ENCODE data around the gene SLC6A6.

Gene SLC6A6

DNA sequence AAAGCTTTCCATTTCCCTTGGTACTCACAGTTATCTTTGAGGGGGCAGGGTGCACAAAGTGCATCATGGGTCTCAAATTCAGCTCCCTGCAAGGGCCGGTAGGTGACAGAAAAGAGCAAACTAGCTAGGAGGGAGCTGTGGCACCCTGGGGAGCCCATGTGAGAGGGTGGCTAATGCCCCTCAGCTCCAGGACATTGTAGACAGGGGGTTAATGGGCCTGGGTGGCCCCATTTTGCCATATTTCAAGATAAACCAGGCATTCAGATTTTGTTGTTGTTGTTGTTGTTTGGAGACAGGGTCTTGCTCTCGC is 3.7 kb upstream of the SLC6A6 start:
- no peak for TF ChIP-seq GATA2 (IDR thresholded peaks at IDR 0.05; ENCODE audit: low read depth, low read length)
- no peak for TF ChIP-seq GATA3 (IDR thresholded peaks at IDR 0.05; ENCODE audit: low read depth, low read length)

DNA sequence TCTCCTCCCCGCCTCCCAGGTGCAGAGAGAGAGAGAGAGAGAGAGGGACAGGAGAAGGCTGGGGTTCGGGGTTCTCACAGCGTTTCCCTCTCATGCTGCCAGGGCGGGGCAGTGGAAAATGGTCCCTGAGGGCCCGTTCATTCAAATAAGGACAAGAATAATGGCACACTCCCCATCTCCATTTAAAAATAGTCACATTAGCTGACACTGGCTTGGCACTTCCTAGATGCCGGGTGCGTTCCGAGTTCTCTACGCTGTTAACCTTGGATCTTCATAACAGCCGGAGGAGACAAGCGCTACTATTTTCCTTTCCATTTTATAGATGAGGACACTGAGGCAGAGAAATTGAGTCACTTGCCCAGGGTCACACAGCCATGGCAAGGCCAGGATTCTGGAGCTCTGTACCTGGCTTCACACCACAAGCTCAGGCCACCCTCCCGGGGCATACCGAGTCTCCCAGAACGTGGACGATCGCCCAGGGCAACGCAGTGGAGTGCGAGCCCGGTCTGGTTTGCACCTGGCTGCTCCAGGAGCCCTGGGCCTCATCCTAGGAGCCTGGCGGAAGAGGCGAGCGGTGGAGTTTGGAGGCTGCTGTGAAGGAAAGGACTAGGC is 608 bp upstream of the SLC6A6 start:
- no peak for TF ChIP-seq GATA2 (IDR thresholded peaks at IDR 0.05; ENCODE audit: low read depth, low read length)
- TF ChIP-seq GATA3 (IDR thresholded peaks at IDR 0.05; ENCODE audit: low read depth, low read length): no peak

DNA sequence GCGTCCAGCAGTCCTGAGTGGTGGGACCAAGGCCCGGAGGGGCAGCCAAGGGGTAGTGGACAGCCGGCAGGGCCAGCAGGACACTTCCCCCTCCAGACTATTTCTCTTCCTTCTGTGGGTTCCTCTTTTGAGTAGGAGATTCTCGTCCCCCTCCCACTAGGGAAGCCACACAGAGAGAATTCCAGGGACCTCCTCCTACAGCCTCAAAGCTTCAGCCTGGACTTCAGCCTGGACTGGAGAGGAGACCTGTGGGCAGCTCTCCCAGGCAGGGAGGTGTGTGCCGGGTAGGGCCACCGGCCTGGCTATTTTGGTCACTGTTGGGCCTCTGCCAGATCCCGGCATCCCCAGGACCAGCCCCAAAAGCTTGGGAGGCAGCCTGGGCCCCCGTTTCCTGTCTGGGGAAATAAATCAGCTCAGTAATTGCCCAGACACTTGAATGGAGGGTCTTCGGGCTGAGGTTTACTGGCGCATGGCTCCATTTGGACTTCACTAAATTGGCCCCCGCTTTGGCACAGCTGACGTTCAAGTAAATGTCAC is 1.3 kb downstream of the SLC6A6 start:
- TF ChIP-seq GATA3 (IDR thresholded peaks at IDR 0.05; ENCODE audit: low read depth, low read length) (no peak), GATA2 (IDR thresholded peaks at IDR 0.05; ENCODE audit: low read depth, low read length) (no peak)

DNA sequence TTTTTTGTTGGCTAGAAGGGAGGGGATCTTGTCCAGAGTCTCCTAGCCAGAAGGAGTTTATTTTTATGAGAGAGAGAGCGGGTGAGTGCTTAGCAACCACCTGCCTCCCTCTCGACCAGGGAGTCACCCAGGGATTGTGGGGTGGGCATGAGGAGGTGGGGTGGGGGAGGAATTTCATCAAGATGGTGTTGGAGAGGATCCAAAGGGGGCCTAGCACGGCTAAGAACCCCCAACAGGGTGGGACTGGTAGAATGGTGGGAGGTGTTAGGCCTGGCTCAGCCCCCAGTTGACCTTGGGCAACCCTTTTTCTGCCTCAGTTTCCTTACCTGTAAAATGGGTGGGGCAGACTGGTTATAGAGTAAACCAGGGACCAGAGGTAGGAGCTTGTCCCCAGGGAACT is 1.8 kb downstream of the SLC6A6 start:
- TF ChIP-seq GATA2 (IDR thresholded peaks at IDR 0.05; ENCODE audit: low read depth, low read length) (no peak), GATA3 (IDR thresholded peaks at IDR 0.05; ENCODE audit: low read depth, low read length) (no peak)

DNA sequence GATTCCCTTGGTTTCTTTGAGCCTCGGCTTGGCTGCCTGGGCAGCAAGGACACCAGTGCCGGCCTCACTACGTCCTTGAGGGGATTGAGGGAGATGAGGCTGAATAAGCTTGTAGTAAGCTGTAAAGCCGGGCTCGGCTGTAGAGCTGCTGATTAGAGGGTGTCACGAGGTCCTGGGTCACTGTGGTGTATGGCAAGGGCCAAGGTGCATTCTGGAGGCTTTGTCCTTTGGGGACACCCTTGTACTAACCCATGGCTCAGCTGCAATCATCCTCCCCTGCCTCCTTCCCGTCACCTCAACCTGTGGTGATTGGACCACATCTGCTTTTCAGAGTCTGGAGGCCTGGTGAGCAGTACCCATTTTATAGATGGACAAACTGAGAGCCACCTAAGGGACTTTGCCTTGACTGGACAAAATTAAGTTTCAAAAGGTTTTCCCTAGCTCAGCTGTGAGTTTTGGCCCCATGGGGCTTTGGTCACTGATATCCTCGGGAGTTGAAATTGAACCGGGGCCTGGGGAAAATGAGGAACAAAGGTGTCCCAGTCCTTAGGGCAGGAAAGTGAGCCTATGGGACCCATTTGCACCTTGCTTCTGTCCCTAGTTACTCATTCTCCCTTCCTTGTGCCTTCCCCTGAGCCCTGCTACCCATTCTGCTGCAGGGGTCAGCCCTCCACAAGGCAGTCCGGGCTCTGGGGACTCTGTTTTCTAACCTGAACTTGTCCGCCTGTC is 2.4 kb downstream of the SLC6A6 start:
- TF ChIP-seq GATA3 (IDR thresholded peaks at IDR 0.05; ENCODE audit: low read depth, low read length) (no peak), GATA2 (IDR thresholded peaks at IDR 0.05; ENCODE audit: low read depth, low read length) (no peak)

DNA sequence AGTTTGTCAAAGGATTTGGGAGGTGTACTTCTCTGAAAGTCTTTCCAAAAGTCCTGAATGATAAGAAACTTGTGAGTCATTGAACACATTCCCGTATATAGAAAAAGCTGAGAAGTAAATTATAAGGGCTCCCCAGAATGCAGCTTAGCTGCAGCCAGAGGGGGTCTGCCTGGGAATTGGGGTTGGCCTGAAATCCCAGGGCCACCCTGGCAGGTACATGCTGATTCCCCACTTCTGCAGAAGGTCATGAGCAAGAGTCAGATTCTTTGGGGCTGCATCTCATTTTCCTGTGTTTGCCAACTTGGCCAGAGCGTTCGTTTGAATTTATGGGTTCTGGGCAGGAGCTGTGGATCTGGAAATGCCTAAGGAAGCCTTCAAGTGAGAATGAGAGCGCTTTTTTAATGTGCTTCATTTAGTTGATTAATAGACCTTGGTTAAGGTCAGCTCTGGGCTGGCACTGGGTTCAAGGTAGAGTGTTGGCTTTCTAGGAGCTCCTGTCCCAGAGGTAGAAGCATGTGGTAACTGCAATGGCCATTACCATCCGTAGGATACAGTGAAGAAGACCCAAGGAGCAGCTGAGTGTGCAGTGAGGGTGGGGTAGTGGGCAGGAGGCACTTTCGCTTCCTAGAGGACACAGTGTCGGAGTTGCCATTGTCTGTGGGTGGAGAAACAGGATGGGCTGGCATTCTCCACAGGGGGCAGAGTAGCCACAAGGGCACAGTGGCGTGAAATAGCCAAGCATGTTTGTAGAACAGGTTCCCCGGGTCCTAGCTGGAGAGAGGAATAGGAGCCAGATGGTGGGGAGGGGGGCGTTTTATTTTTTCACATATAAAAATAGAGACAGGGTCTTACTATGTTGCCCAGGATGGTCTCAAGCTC is 3.2 kb downstream of the SLC6A6 start:
- TF ChIP-seq GATA2 (IDR thresholded peaks at IDR 0.05; ENCODE audit: low read depth, low read length) (no peak), GATA3 (IDR thresholded peaks at IDR 0.05; ENCODE audit: low read depth, low read length) (no peak)

DNA sequence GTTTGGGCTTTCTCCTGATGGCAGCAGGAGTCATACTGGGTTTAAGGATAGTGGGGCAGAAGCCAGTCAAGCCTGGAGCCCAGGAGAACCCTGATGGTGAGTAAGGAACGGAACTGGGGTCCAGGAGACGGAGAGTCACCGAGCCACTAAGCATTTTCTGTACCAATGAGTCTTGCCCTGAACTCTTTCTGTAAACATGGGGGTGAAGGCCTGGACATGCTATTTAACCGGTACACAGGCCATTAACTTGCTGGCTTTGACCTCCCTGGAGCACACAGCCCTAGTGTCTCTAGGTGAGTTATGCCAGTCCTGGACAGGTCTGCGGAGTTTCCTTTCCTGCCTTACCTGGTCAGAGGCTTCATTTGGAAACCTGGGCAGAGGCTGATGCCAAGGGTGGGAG is 3.9 kb downstream of the SLC6A6 start:
- TF ChIP-seq GATA3 (IDR thresholded peaks at IDR 0.05; ENCODE audit: low read depth, low read length) (no peak), GATA2 (IDR thresholded peaks at IDR 0.05; ENCODE audit: low read depth, low read length) (no peak)

DNA sequence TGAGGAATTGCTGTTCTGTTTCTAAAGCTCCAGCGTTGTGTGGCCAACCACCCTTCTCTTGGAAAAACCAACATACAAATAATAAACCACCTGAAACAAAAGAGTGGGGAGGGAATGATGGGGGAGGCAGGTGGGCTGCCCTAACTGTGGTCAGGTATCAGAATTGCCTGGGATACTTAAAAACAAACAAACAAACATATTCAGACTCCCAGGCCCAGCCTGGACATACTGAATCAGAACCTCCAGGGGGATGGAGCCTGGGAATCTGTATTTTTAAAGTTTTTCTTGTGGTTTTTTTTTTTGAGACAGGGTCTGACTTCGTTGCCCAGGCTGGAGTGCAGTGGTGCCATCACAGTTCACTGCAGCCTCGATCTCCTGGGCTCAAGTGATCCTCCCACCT is 4.4 kb downstream of the SLC6A6 start:
- TF ChIP-seq GATA2 (IDR thresholded peaks at IDR 0.05; ENCODE audit: low read depth, low read length) (no peak), GATA3 (IDR thresholded peaks at IDR 0.05; ENCODE audit: low read depth, low read length) (no peak)

DNA sequence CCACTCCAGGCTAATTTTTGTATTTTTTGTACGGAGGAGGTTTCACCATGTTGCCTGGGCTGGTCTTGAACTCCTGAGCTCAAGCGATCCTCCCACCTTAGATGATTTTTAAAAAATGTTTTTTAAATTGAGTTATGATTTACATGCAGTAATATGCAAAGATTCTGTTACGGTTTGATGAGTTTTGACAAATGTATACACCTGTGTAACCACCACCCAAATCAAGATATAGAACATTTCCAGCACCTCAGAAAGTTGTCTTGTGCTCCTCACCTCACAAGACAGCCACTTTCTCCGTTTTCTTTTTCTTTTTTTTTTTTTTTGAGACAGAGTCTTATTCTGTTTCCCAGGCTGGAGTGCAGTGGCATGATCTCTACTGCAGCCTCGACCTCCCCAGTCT is 4.8 kb downstream of the SLC6A6 start:
- TF ChIP-seq GATA2 (IDR thresholded peaks at IDR 0.05; ENCODE audit: low read depth, low read length) (no peak), GATA3 (IDR thresholded peaks at IDR 0.05; ENCODE audit: low read depth, low read length) (no peak)

DNA sequence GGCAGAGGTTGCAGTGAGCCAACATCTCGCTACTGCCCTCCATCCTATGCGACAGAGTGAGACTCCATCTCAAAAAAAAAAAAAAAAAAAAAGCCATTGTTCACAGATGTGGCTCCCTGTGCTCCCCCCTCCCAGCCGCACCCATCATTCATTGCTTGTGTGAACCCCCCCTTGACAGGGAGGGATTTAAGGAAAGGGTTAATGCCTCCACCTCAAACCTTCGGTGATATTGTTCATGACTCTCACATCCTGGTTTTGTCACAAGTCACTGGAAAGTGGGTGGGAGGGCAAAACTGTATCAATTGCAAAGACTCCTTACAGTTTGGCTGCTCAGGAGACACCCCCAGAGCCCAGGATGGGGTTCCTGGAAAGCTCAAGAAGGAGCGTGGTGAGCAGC is 7.7 kb downstream of the SLC6A6 start:
- TF ChIP-seq GATA3 (IDR thresholded peaks at IDR 0.05; ENCODE audit: low read depth, low read length): no peak
- no peak for TF ChIP-seq GATA2 (IDR thresholded peaks at IDR 0.05; ENCODE audit: low read depth, low read length)

DNA sequence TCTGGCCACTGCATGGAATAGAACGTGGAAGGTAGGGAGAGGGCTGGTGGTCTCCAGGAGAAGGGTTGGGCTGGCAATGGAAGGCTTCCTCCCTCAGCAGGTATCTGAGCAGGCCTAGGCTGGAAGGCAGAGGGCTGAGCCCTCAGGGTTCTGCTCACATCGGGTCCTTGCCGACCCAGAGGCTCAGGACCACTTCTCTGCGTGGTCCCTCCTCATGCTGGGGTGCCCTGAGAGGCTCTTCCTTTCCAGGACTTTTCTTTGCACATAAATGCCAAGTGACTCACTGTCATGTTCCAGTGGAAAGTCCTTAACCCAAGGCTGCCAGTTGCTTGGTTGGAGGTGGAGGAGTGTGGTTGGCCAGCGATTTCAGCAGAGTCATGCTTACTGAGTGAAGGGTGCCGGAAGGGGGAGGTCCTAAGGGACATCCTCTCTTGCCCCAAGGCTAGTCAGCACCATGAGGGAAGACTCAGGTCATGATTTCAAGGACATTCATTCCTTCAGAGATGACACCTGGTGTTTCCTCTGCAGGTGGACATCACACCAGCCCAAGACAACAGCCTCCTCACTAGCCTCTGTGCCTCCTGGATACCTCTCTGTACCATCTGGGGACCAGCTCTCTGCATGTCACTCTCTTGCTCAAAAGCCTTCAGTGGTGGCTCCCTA is 8.2 kb downstream of the SLC6A6 start:
- TF ChIP-seq GATA3 (IDR thresholded peaks at IDR 0.05; ENCODE audit: low read depth, low read length): no peak
- TF ChIP-seq GATA2 (IDR thresholded peaks at IDR 0.05; ENCODE audit: low read depth, low read length): no peak

DNA sequence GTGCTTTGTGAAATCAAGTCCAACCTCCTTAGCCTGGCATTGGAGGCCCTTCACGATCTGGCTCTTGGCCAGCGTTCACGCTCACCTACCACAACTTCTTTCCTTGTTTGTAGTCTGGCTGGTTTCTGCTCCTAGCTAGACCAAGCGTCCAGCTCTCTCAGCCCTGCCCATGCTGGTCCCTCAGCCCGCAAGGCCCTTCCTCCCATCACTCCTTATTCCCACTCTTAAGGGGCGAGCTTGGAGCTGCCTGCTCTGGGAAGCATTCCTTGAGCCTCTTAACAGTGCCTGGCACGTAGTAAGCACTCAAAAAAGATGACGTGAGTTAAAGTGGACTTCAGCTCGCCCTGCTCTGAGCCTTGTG is 8.7 kb downstream of the SLC6A6 start:
- no peak for TF ChIP-seq GATA2 (IDR thresholded peaks at IDR 0.05; ENCODE audit: low read depth, low read length)
- no peak for TF ChIP-seq GATA3 (IDR thresholded peaks at IDR 0.05; ENCODE audit: low read depth, low read length)

DNA sequence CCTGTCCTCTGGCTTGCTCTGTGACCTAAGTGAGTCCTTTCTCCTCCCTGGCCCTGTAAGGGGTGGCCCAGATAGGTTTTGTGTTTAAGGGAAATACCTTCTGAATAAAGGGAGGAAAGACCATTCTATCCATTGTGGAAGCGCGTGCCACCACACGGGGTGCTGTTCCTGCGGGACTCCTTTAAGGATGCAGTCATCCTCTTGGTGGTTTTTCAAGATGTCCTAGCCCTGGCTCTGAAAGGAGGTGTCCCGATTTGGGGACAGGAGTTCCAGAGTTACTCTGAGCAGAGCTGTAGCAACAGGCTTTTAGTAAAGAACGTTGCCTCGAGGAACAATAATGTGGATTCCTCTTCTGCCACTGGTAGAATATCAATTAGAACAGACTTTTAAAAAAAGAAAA is 9.6 kb downstream of the SLC6A6 start:
- TF ChIP-seq GATA2 (IDR thresholded peaks at IDR 0.05; ENCODE audit: low read depth, low read length) (no peak), GATA3 (IDR thresholded peaks at IDR 0.05; ENCODE audit: low read depth, low read length) (no peak)

DNA sequence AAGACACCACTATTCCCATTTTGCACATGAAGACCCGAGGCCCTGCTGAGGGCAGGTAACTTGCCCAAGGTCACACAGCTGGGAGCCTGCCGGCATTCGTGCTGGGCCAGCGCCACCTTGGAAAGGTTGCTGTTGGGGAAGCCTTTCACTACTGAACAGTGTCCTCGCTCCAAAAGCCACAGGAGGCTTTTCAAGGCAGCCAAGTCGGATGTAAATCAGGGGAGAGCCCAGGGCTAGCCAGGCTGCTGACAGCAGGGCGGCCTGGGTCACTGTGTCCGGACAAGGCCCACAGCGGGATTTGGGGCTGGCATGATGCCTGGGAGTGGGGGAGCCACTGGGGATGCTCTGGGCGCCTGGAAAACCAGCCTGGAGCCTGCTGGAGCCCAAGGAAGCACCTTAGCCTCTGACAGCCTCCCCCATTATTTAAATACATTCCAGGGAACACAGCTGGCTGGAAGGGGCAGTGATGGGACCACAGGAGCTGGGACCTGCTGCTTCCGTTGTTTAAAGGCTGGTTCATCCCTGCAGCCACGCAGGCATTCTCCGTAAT is 10.5 kb downstream of the SLC6A6 start:
- TF ChIP-seq GATA3 (IDR thresholded peaks at IDR 0.05; ENCODE audit: low read depth, low read length): no peak
- TF ChIP-seq GATA2 (IDR thresholded peaks at IDR 0.05; ENCODE audit: low read depth, low read length): no peak

Measured in SH-SY5Y (cell line).